MCF 10A (cell line): ENCODE data around the gene SLC26A9. TPM values are rescaled to one million over a fixed set of nuclear protein-coding genes. Genes with fewer than 3 reads are reported as not detected.
A peak's percentile ranks its signal among the peaks of the same experiment; 100 is the strongest.
"Not testable (repeated sequence)": the region's sequence is repeated elsewhere in the genome, so short reads cannot be mapped to it uniquely, and the experiment has no call there.

Experiments
- BruUV-seq: library from RNA; stranded (reverse); fragments of 400-500 nt; replicated peaks from 2 replicates; lab custom pipeline; 2021; lab: Mats Ljungman, UMichigan
- CTCF ChIA-PET: fragments of 300-600 bp; sonication (Branson Sonifier 250); formaldehyde crosslinking; extraction: SDS; loops from one replicate; lab custom pipeline; 2021; ENCODE audit warnings: antibody characterized with exemption, inconsistent platforms; lab: Yijun Ruan, JAX
- POLR2A ChIA-PET: fragments of 300-600, 350-650 bp; sonication (Branson Sonifier 250); formaldehyde crosslinking; extraction: SDS; loops from one replicate; lab custom pipeline; 2020; ENCODE audit warnings: antibody characterized with exemption, inconsistent platforms; lab: Yijun Ruan, JAX
- DNase-seq: peaks from one replicate; pipeline ENCODE4 v3.0.0-alpha.2; 2018; ENCODE audit not compliant: unreplicated experiment
- H3K27ac Mint-ChIP-seq: one replicate; pipeline ENCODE4 v1.8.0; 2022; ENCODE audit warnings: mild to moderate bottlenecking, low read depth, mixed read lengths; ENCODE audit not compliant: unreplicated experiment
- H3K27me3 Mint-ChIP-seq: one replicate; pipeline ENCODE4 v1.8.0; 2022; ENCODE audit warnings: mixed read lengths; ENCODE audit not compliant: insufficient read depth, unreplicated experiment
- H3K36me3 Mint-ChIP-seq: one replicate; pipeline ENCODE4 v1.8.0; 2022; ENCODE audit warnings: mild to moderate bottlenecking, moderate library complexity, mixed read lengths; ENCODE audit not compliant: insufficient read depth, unreplicated experiment
- H3K4me1 Mint-ChIP-seq: one replicate; pipeline ENCODE4 v1.8.0; 2022; ENCODE audit warnings: mixed read lengths; ENCODE audit not compliant: insufficient read depth, unreplicated experiment
- H3K4me3 Mint-ChIP-seq: one replicate; pipeline ENCODE4 v1.8.0; 2022; ENCODE audit warnings: mild to moderate bottlenecking, moderate library complexity, mixed read lengths; ENCODE audit not compliant: unreplicated experiment
- H3K9me3 Mint-ChIP-seq: one replicate; pipeline ENCODE4 v1.8.0; 2022; ENCODE audit warnings: mixed read lengths; ENCODE audit not compliant: unreplicated experiment
- CTCF ChIP-seq: fragments of 200-600 bp; IDR thresholded peaks from one replicate; pipeline ENCODE4 v1.8.0; 2022; ENCODE audit warnings: antibody characterized with exemption, mild to moderate bottlenecking; ENCODE audit not compliant: unreplicated experiment
- intact Hi-C: fragments of 100-400 bp; cut with micrococcal nuclease; formaldehyde crosslinking; loops from 2 replicates; pipeline ENCODE4 v1.14.1; 2022
- total RNA-seq: library from RNA; stranded (reverse); gene quantifications from 2 replicates; pipeline ENCODE4 v1.2.3, GENCODE V29; 2022

SLC26A9 gene
- total RNA-seq, 1 experiment from 2014 or later = not detected

- Mint-ChIP-seq H3K27me3 (peaks cover 35% of the 10 kb centered on the region), H3K36me3 (peaks cover 6% of the 10 kb centered on the region), H3K27ac (no peak overlapping the region), H3K9me3 (no peaks in the 10 kb centered on the region), H3K4me3 (no peak overlapping the region), H3K4me1 (peaks cover 20% of the 10 kb centered on the region)
- DNase-seq = peak; percentile 85
- intact Hi-C loops = no loop called here
- ChIA-PET POLR2A (interaction anchor here (0.6 to 12.6 kb wide), 2 partner anchors 67 to 720 kb away, joined by 3 to 247 read pairs; no protein-coding TSS in a partner anchor), CTCF (interaction anchor here (0.6 to 21.0 kb wide), 12 partner anchors 14 to 1015 kb away, joined by 3 to 911 read pairs (median 4); no protein-coding TSS in a partner anchor)
- no peak for TF ChIP-seq CTCF
- BruUV-seq = no TSS peak
Measured at GRCh38 chr1:205913451-205914154, 29.7 kb downstream of the SLC26A9 start.

DNA sequence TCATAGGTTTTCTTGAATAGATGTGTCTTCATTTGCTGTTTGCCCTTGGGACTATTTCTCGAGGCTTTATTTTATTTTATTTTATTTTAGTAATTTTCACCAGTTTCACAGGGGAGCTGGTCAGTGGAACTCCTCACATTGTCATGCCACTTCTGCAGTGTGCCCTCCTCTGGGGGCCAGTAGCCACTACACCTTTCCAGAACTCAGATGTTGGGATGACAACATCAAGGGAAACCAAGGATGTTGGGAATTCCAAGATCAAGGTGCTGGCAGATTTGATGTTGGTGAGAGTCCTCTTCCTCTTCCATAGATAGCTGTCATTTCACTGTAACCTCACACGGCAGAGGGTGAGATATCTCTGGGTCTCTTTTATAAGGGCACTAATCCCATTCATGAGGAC, 35.5 kb downstream of the SLC26A9 start:
- peak; percentile 93 for TF ChIP-seq CTCF
- ChIA-PET POLR2A (interaction anchor here (0.6 to 1.6 kb wide), 11 partner anchors 9 to 249 kb away, joined by 3 to 4 read pairs (median 3); no protein-coding TSS in a partner anchor), CTCF (interaction anchor here (0.6 to 5.4 kb wide), 38 partner anchors 10 to 690 kb away, joined by 3 to 75 read pairs (median 3); no protein-coding TSS in a partner anchor)
- Mint-ChIP-seq H3K4me3 (no peak overlapping the region), H3K4me1 (peaks cover 13% of the 10 kb centered on the region), H3K27ac (peak overlapping the region; percentile 11), H3K27me3 (peaks cover 28% of the 10 kb centered on the region), H3K36me3 (no peaks in the 10 kb centered on the region), H3K9me3 (no peaks in the 10 kb centered on the region)
- DNase-seq = peak; percentile 86
- intact Hi-C loops = loop anchor here (1.0 to 10.0 kb wide), 5 partner anchors 53 to 315 kb away; partner anchors contain the start of genes PM20D1 and SLC41A1
- TSS peak; percentile 93 for BruUV-seq

DNA sequence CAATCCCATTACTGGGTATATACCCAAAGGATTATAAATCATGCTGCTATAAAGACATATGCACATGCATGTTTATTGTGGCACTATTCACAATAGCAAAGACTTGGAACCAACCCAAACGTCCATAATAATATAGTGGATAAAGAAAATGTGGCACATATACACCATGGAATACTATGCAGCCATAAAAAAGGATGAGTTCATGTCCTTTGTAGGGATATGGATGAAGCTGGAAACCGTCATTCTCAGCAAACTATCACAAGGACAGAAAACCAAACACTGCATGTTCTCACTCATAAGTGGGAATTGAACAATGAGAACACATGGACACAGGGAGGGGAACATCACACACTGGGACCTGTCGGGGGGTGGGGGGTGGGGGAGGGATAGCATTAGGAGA, 38.2 kb downstream of the SLC26A9 start:
- peaks cover 37% of the 10 kb centered on the region for H3K27me3 Mint-ChIP-seq
- ChIA-PET CTCF (interaction anchor here (0.6 to 5.4 kb wide), 3 partner anchors 100 to 198 kb away, joined by 3 to 75 read pairs (median 3); no protein-coding TSS in a partner anchor), POLR2A (interaction anchor here (1.0 kb wide), 1 partner anchor 72 kb away, joined by 3 read pairs; no protein-coding TSS in a partner anchor)
- BruUV-seq, DNase-seq, H3K9me3 Mint-ChIP-seq, H3K36me3 Mint-ChIP-seq, H3K4me3 Mint-ChIP-seq, H3K27ac Mint-ChIP-seq: not testable (repeated sequence)
- H3K4me1 Mint-ChIP-seq = peaks cover 13% of the 10 kb centered on the region
- intact Hi-C loops = loop anchor here (5.0 to 10.0 kb wide), 2 partner anchors 50 to 313 kb away; partner anchors contain the start of gene PM20D1

GRCh38 chr1:205896351-205896750, 46.9 kb downstream of the SLC26A9 start:
- peaks cover 12% of the 10 kb centered on the region for H3K9me3 Mint-ChIP-seq
- H3K27me3 Mint-ChIP-seq = peaks cover 15% of the 10 kb centered on the region
- intact Hi-C loops = no loop called here
- ChIA-PET POLR2A (interaction anchor here (1.1 kb wide), 1 partner anchor 11 kb away, joined by 4 read pairs; no protein-coding TSS in a partner anchor), CTCF (interaction anchor here (0.6 to 3.2 kb wide), 7 partner anchors 11 to 1034 kb away, joined by 3 to 15 read pairs (median 4); no protein-coding TSS in a partner anchor)
- no peak for TF ChIP-seq CTCF
- H3K27ac Mint-ChIP-seq = no peak overlapping the region
- no TSS peak for BruUV-seq
- peaks cover 5% of the 10 kb centered on the region for H3K36me3 Mint-ChIP-seq
- H3K4me3 Mint-ChIP-seq = no peak overlapping the region
- DNase-seq = no peak
- no peaks in the 10 kb centered on the region for H3K4me1 Mint-ChIP-seq

GRCh38 chr1:205894119-205894518, 49.1 kb downstream of the SLC26A9 start:
- BruUV-seq, intact Hi-C loops, H3K27ac Mint-ChIP-seq, H3K27me3 Mint-ChIP-seq, H3K4me3 Mint-ChIP-seq, DNase-seq, POLR2A ChIA-PET, H3K36me3 Mint-ChIP-seq: not testable (repeated sequence)
- CTCF ChIA-PET = interaction anchor here (0.7 kb wide), 1 partner anchor 565 kb away, joined by 3 read pairs; no protein-coding TSS in a partner anchor
- peaks cover 11% of the 10 kb centered on the region for H3K4me1 Mint-ChIP-seq
- H3K9me3 Mint-ChIP-seq = peaks cover 27% of the 10 kb centered on the region

- H3K36me3 Mint-ChIP-seq, H3K27ac Mint-ChIP-seq, intact Hi-C loops, DNase-seq, BruUV-seq, H3K27me3 Mint-ChIP-seq, H3K4me3 Mint-ChIP-seq: not testable (repeated sequence)
- POLR2A ChIA-PET = interaction anchor here (0.9 to 1.1 kb wide), 2 partner anchors 15 to 80 kb away, joined by 3 to 5 read pairs; partner anchors contain the start of gene SLC41A1
- Mint-ChIP-seq H3K4me1 (peaks cover 14% of the 10 kb centered on the region), H3K9me3 (peaks cover 27% of the 10 kb centered on the region)
- CTCF ChIA-PET = interaction anchor here (0.6 to 2.6 kb wide), 7 partner anchors 26 to 570 kb away, joined by 3 to 15 read pairs (median 6); no protein-coding TSS in a partner anchor
Measured at GRCh38 chr1:205892175-205892574, 51.1 kb downstream of the SLC26A9 start.
